ENCODE data around the gene AHI1.

The AHI1 gene

DNA sequence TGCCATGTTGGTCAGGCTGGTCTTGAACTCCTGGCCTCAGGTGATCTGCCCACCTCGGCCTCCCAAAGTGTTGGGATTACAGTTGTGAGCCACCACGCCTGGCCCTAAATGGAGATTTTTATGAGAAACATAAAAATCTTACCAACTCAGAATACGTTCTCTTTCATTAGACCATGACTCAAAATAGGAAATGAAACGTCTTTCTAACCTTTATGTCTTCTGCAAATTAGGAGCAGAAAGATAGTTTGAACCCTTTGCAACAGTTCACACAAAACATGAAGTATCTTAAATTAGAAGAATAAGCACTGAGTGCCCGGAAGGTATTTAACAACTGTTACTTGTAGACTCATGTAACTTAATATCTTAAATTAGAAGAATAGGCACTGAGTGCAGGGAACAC, 48.3 kb downstream of the AHI1 start:
- DNase-seq = no peak

DNA sequence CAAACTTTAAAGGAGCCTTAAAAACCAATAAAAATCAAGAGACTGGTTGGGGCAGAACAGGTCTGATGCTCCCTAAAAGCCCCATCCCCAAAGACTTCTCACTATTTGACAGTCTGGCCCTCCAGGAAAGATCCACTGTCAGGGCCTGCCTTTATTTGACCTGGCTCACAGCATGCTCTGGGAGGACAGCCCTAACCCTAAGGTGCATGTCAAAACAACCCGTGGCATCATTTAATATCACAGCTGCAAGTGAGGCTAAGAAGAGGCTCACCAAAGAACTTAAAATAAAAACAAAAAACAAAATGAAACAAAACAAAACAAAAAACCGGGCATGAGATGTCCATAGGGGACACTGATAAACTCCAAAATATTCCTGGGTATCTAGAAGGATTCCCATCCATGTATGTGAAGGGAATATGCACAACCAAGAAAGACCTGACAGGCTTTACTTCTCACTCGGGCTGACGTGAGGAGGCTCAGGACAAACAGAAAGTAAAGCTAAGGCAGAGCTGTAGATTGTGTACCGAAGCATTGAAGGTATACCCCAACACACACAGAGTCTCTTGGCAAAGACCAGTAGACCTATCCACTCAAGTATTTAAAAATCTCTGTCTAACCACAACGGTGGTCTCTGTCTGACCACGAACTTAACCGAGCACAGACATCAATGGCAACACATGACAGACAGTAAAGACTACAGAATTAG, 57.3 kb downstream of the AHI1 start:
- no peak for DNase-seq

DNA sequence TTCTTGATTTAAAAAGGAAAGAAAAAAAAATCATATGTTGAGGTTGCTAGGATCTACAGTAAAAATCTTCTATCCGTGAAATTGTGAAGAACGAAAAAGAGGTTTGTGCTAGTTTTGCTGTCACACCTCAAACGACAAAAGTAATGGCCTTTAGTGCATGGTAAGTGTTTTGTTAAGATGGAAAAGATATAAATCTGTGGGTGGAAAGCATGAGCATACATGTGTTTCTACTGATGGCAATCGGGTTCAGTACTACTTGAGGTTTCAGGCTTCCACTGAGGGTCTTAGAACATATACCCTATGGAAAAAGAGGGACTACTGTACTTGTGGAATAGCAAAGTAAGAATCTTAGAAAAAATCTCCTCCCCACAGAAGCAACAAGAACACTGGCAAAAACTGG, 58.0 kb downstream of the AHI1 start:
- no peak for DNase-seq

DNA sequence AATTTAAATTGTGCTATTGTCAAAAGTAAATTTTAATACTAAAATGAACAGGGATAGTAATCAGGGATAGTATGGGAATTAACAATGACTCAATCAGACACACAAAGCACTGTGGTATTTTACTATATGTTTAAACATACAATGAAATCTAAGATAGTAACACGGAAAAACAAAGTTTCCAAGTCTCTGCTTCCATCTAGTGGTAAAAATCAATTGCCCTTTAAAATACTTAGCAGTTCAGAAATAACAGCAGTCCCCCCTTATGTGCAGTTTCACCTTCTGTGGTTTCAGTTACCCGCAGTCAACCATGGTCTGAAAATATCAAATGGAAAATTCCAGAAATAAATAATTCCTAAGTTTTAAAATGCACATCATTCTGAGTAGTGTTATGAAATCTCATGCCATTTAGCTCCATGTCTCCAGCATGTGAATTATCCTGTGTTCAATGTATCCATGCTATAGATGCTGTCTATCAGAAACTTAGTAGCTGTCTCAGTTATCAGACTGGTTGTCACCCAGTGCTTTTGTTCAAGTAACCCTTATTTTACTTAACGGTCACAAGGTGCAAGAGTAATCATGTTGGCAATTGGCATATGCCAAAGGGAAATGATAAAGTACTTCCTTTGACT, 58.5 kb downstream of the AHI1 start:
- DNase-seq = no peak

DNA sequence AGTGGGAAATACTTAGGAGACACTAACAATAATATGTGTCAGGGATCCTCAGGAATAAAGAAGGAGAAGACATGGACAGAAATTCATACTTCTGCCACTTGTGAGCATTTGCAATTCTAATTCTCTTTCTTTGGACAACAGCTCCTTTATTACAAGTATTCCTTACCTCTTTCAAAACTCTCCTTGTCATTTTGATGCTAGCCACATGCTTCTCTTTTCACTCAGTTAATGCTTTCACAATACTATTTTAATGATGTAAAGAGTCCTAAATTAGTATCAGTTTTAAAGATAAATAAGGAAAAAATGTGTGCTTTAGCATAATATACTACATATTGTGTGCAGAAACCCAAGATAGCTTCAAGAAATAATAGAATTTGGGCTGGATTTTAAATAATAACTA, 62.5 kb downstream of the AHI1 start:
- no peak for DNase-seq

DNA sequence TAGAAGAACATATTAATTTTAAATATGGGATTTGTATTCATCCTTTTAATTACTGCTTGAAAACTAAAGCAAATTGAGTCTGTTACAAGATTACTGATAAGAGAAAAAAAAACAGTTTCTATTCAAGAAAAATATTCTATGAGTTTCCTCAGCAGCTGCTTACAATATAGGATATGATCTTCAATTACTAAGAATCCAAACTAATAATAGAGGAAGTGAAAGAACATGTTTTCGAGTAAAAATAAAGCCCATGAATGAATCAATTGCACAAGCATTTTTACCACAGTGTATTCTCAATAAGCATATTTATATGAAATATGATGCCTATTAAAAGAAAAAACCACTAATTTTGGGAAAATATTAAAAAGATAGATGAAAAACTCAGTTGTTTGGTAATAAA, 63.4 kb downstream of the AHI1 start:
- DNase-seq = no peak

DNA sequence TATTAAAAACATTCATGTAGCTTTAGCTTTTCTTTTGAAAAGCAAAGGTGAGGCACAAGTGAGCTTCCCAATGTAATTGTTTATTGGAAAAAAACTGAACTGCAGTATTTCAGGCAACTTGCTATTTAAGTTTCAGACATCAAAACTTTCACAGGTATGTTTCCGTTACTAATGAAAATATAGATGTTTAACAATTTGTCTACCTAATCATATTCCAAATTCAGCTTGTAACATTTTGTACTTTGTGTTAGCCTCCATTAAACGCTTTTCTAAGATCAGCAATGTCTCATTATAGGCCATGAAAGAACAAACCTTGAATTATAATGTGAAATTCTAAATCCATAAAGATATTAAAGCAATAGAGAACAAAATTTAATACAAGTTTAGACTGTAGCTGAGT, 69.5 kb downstream of the AHI1 start:
- DNase-seq = no peak

DNA sequence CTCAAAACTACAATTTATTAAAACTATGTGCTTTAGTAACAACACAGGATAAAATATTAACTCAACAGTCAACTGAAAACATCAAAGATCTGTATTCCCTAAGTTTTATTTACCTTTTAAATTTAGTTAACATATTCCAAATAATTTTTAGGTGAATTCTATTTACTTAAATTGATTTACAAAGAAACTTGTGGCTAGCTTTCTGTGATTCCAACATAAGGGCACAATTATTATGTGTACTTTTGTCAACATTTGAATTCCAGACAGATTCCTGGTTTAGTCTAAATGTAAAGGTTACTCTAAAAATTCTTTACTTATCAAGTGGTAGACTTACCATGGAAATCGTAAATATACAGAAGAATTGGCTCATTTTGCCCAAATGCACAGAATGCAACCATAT, 70.7 kb downstream of the AHI1 start:
- no peak for DNase-seq

DNA sequence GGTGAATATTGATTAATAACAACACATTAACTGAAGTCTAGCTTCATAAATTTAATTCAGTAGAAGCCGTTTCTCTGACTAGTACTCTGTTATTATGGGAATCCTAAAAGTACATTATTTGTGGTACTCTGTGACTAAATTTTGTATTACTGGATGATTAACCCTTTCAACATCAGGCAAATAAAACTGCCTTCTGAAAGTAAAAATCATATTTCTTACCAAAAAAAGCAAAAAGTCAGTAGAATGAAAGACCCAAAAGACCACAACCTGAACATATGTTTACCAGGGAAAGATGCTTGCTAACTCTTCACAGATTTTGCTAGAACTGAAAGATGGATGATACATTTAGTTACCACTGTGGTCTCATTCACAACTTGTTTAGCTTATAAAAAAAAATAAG, 73.2 kb downstream of the AHI1 start:
- no peak for DNase-seq

DNA sequence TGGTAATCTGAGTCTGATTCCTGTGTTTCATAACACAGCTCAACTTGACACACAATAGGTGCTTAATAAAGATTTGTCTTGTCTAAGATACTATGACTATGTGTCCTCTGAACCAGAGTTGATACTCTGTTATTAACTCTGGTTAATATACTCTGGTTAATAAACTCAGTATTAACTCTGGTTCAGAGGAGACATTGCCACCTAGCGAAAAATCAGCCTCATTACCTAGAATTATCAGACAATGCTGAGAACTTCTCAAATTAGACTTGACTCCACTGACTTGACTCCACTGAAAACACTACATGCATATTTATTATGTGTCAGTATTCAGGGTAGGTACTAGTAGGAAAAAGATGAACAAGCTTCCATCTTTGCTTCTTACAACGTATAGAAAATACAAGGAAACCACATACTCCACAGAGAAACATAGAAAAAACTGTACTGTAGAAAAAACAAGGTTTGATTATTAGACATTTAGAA, 73.9 kb downstream of the AHI1 start:
- no peak for DNase-seq

DNA sequence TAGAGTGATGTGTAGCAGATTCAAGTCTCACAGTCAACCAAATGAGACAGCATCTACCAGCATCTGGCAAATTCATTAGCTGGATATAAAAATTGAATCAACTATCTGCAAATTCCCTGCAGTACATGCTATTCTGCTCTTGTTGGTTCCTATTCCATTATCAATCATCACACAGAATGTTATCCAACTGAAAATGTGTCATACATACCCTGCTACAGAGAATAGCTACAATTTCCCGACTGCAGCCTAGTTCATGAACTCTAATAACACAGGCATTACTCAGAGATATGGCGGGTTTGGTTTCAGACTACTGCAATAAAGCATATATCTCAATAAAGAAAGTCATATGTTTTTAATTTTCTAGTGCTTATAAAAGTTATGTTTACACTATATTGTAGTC, 78.4 kb downstream of the AHI1 start:
- DNase-seq = no peak

DNA sequence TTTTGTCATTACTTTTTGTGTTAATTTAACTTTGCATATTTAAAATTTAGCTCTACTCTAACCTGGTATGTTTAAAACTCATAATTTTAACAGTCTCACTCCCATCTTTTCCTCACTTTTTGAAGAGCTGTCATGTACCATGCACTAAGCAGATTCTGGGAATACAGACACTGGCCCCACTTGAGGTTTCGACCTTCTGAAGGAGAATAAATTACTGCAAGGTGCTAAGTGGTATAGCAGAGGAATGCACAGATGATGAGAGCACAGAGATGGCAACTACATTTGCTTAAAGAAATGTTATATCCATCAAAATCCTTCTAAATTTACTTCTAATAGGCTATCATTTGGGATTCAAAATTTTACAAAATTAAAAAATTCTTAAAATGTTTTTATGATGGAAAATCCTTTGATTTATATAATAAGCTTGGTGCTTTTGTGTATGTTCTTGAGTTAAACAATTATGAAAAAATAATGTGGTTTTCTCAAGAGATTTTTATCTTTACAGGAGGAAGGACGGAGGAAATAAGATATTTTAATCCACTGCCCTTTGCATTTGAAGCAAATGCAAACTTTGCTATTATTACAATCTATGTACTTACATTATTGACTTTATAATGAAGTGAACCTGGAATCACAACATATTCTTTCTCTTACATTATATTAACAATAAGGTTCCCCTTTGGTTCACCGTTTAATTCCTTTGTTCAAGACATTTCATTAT, 79.3 kb downstream of the AHI1 start:
- DNase-seq = no peak

DNA sequence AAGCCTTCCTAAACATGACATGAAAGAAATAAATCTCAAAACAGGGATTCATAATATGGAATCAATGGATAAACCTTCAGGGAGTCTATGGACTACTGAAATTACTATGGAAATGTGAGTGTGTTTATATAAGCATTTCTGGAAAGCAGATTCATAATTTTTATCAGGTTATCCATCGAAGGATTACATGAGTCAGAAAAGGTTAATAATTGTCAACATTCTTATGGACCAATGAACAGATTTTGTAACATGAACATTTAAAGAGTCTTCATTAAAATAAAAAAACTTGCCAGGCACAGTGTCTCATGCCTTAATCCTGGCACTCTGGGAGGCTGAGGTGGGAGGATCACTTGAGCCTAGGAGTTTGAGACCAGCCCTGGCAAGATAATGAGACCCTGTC, 84.8 kb downstream of the AHI1 start:
- DNase-seq = no peak

DNA sequence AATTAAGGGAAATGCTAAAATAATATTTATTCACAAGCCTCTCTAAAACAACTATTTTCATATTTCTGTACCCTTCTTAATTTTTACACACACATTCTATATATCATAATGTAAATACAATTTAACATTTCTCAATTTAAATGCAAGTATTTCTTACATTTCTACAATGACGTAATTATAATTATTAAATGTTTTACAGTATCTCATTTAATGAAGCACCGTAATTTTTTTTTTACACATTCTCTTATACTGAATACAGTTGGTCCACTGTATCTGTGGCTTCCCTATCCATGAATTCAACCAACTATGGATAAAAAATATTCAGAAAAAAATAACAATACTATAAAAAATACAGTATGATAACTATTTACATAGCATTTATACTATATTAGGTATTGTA, 85.7 kb downstream of the AHI1 start:
- DNase-seq = no peak

DNA sequence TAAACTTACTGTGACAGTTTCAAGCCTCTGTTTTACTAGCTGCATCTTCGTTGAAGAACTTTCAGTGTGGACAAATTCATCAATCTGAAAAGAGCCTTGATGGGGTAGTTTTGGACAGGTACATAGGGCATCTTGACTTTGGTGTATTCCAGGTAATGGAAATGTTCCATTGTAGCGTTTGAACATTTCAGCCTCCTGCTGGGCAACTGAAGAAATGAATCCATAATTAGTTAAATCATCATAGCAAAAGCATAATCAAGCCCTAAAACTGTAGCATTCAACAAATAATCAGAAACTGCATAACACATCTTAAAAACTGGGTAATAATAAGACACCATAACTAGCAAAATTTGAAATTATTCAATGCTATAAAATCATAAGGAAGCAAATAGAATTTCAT, 86.2 kb downstream of the AHI1 start:
- DNase-seq = no peak

DNA sequence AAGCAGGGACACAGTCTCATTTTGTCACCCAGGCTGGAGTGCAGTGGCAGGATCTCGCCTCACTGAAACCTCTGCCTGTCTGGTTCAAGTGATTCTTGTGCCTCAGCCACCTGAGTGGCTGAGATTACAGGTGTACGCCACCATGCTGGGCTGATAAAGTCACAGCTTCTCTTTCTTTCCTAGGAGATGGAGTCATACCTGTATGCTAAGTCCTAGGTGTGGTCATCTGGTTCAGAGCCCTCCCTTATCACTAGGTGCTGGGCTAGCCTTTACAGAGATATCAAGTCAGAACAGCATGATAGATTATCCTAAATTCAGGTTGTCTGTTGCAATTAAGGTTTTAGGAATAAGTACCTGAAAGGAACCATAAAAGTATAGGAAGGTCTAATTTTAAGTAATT, 86.7 kb downstream of the AHI1 start:
- no peak for DNase-seq

DNA sequence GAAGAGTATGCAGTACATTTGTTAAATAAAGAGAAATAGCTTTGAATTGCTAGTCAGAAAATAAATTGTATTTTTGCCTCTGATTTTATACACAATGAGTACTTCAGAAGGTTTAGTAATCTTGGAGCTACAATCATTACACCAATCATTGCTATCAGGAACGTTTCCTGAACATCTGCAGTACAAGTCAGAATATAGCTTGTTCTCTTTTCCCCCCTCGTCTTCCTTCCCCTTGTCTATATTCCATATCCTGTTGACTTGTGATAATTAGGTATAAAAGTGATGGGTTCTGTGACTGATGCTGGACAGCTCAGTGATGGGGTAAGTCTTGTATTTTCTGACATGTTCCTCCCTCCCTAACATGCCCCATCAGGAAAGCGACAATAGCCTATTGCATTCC, 94.0 kb downstream of the AHI1 start:
- no peak for DNase-seq

DNA sequence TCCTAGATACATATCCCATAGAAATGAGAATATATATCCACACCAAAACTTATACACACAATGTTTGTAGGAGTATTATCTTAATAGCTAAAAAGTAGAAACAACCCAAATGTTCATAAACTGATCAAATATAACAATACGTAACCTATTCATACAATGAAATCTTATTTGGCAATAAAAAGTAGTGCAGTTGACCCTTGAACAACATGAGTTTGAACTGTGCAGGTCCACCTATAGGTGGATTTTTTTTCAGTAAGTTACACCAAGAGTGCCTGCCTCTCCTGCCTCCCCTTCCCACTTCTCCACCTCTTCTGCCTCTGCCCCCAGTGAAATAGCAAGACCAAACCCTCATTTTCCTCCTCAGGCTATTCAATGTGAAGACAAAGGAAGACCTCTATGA, 95.2 kb downstream of the AHI1 start:
- DNase-seq = no peak

DNA sequence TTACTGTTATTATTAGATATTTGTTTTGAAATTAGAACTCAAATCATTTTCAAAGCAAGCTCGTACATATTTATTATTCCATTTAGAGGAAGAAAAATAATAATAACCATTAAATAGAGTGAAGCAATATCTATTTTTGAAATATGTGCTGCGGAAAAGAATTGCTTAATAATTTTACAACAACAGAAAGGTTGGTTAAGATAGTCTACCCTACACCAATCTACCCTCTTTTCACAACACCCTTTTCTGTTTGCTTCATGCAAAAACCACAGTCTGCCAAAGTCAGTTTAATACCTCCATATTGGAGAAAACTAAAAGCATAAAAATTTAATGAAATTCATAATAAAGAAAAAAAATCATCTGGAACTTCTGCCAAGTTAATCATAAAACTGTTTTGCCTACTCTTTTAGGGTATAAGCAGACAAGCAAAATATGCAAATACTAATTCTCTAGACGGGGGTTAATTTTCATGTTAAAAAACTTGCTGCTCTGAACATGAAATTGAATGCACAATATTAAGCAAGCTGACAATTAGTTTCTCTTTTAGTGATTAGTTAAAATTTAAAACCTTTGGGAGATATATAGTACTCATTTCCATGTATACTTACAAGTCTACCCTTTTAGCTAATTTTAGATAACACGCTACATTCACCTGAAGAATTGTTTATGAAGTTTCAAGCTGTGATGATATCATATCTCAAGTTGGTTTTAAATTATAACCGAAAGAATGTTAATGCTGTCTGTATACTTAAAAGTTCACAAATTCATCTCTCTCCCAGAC, 100.2 kb downstream of the AHI1 start:
- no peak for DNase-seq

DNA sequence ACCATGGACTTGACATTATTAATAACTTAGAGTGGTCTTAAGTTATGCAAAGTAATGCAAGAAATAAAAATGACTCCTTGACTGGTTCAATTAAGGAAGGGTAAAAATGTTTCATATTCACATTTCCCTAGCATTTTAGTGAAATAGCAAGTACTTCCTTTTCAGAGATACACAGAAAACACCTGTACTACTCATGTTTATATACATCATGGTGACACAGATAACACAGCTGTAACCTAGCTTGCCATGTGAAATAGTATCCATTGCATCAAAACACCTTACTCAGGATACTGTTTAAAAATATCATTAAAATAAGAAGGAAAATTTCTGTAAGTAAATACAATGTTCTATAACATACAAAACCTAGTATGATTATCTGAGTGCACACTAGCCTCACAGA, 102.4 kb downstream of the AHI1 start:
- no peak for DNase-seq

DNA sequence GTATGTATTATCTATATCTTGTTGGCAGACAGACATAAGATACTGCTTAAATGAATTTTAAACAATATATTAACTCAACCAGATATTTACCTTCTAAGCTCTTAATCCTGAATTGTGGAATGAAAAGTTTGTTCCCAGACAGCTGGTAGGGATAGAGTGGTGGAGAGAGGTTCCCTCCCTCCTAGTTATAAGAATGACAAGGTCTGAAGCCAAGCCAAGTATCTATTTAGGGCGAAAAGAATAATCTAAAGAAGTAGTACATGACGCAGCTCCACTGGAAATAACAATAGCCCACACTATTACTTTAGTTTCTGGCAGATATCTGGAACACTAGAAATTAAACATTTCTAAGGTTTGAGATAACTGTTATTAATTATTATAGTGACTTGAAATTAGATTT, 104.3 kb downstream of the AHI1 start:
- no peak for DNase-seq

DNA sequence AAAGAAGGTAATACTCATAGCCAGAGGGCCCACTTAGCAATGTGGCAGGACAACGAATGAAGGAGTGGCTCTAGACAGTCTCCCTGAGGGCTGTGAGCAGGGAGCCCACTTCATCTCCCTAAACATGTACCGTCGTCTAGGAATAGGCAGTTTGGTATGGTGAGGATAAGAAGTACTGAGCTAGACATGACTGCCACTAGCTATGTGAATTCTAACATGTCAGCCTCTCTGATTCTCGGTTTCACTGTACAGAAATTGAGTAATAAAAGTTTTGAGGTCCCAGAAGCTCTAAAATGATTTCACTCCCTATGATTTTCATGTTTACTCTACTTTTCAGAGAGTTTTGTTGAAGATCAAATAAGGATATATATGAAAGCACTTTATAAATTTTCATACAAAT, 107.1 kb downstream of the AHI1 start:
- DNase-seq = no peak

DNA sequence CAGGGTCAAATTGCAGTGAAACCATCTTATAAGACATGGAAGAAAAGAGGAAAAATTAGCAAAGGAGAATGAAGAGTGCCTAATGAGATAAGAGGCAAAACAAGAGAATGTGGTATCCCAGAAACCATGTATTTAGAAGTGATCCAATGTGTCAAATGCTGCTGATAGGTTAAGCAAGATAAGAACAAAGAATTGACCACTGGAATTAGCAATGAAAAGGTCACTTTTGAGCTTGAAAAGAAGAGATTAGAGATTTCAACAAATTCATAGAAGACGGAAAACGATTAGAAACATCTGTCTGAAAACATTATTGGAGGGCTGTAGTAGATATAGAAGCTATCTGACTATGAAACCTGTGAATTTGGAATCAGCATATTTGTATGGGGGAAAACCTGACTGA, 112.2 kb downstream of the AHI1 start:
- DNase-seq = no peak

DNA sequence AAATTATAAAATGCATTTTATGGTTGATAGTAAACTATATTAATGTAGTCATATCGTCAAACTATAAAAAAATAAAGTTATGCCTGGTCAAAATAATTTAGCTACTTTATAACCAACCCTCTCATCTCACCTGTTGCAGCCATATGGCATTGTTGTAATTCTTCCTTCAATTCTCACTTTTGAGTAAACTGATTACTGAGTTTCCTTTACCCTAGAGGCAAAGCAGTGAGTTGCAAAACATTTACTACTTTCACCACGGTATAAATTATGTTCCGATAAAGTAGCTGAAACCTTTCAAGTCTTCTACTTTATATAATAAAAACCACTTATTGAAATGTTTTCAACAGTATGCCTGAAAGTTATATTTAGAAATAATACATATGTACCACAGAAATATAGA, 113.8 kb downstream of the AHI1 start:
- no peak for DNase-seq
